Measurements from ENCODE around the gene CDC27.
"Not testable (repeated sequence)": the region's sequence is repeated elsewhere in the genome, so short reads cannot be mapped to it uniquely, and the experiment has no call there.

CDC27 gene

GRCh38 chr17:47193931-47194511 lies 4.9 kb upstream of the CDC27 start:
- DNase-seq (ENCODE audit: low spot score) = no peak

- no peak for DNase-seq (ENCODE audit: low spot score)
Observed at GRCh38 chr17:47192554-47192953, 3.5 kb upstream of the CDC27 start.

- no peak for DNase-seq (ENCODE audit: low spot score)
Observed at GRCh38 chr17:47190770-47191169, 1.7 kb upstream of the CDC27 start.

GRCh38 chr17:47190243-47190642 lies 1.1 kb upstream of the CDC27 start:
- no peak for DNase-seq (ENCODE audit: low spot score)

GRCh38 chr17:47189732-47190237 lies 690 bp upstream of the CDC27 start:
- no peak for DNase-seq (ENCODE audit: low spot score)

GRCh38 chr17:47188271-47188875 lies 722 bp downstream of the CDC27 start:
- DNase-seq (ENCODE audit: low spot score) = no peak

- no peak for DNase-seq (ENCODE audit: low spot score)
Observed at GRCh38 chr17:47184681-47185080, 4.4 kb downstream of the CDC27 start.

GRCh38 chr17:47180988-47181387 lies 8.1 kb downstream of the CDC27 start:
- DNase-seq (ENCODE audit: low spot score) = not testable (repeated sequence)

GRCh38 chr17:47180337-47180736 lies 8.8 kb downstream of the CDC27 start:
- DNase-seq (ENCODE audit: low spot score) = no peak

- DNase-seq (ENCODE audit: low spot score) = no peak
Observed at GRCh38 chr17:47179141-47179540, 10.0 kb downstream of the CDC27 start.

- DNase-seq (ENCODE audit: low spot score) = no peak
Observed at GRCh38 chr17:47177261-47177660, 11.8 kb downstream of the CDC27 start.

GRCh38 chr17:47176389-47176826 lies 12.7 kb downstream of the CDC27 start:
- no peak for DNase-seq (ENCODE audit: low spot score)

- DNase-seq (ENCODE audit: low spot score) = not testable (repeated sequence)
Observed at GRCh38 chr17:47174823-47175222, 14.3 kb downstream of the CDC27 start.

- DNase-seq (ENCODE audit: low spot score) = no peak
Observed at GRCh38 chr17:47172696-47173565, 16.2 kb downstream of the CDC27 start.

- DNase-seq (ENCODE audit: low spot score) = no peak
Observed at GRCh38 chr17:47170710-47171109, 18.4 kb downstream of the CDC27 start.

GRCh38 chr17:47168896-47169295 lies 20.2 kb downstream of the CDC27 start:
- DNase-seq (ENCODE audit: low spot score) = not testable (repeated sequence)

- DNase-seq (ENCODE audit: low spot score) = not testable (repeated sequence)
Observed at GRCh38 chr17:47166854-47167253, 22.2 kb downstream of the CDC27 start.

GRCh38 chr17:47165137-47165536 lies 24.0 kb downstream of the CDC27 start:
- DNase-seq (ENCODE audit: low spot score) = no peak

GRCh38 chr17:47164263-47164662 lies 24.8 kb downstream of the CDC27 start:
- no peak for DNase-seq (ENCODE audit: low spot score)

- DNase-seq (ENCODE audit: low spot score) = no peak
Observed at GRCh38 chr17:47162013-47162622, 27.0 kb downstream of the CDC27 start.

GRCh38 chr17:47159315-47159714 lies 29.8 kb downstream of the CDC27 start:
- DNase-seq (ENCODE audit: low spot score) = no peak

- DNase-seq (ENCODE audit: low spot score) = no peak
Observed at GRCh38 chr17:47145351-47145750, 43.7 kb downstream of the CDC27 start.
